ENCODE data around the gene DHRSX. TPM values are rescaled to one million over a fixed set of nuclear protein-coding genes. Genes with fewer than 3 reads are reported as not detected.

The DHRSX gene
- total and polyA plus RNA-seq, 2 of the 13 experiments (the other 11 are each of a cell fraction or from before 2014, with no cell fraction given), result 15.5 to 24.3 TPM

DNA sequence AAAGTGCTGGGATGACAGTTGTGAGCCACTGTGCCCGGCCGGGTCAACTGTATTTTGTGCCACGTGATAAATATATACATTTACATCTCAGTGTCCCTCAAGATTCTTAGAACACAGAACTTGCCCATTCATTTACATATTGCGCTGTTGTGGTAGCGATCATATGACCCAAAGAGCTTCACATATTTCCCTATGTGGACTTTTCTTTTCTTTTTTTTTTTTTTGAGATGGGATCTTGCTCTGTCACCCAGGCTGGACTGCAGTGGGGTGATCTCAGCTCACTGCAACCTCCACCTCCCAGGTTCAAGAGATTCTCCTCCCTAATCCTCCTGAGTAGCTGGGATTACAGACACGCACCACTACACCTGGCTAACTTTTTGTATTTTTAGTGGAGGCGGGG, 180.7 kb downstream of the DHRSX start:
- H3K79me2 ChIP-seq (ENCODE audit: insufficient read depth, low read length), result no peaks in the 10 kb centered on the region
- in situ Hi-C loops (cut with HindIII; ENCODE audit: extremely low pct_ligation_motif_present, low pct_unique_long_range_greater_than_20kb), result no loop called here
- no peak for DNase-seq (ENCODE audit: low spot score)
- no peaks in the 10 kb centered on the region; a peak in 1 of 5 replicates for H3K36me3 ChIP-seq (replicated peaks in 1 of 2; ENCODE audit: control insufficient read depth in 1 of 2, insufficient read depth in 2 of 2, low read length in 2 of 2)
- ChIA-PET CTCF (ENCODE audit: low intra/inter-chr PET ratio, low total read pairs) (no interaction called here), POLR2A (no interaction called here)
- H3K4me2 ChIP-seq (ENCODE audit: low read depth, low read length), result peak overlapping the region; percentile 86
- H3K4me1 ChIP-seq (ENCODE audit: insufficient read depth, low read length), result peaks cover 63% of the 10 kb centered on the region
- H3K4me3 ChIP-seq (replicated peaks in 1 of 3; ENCODE audit: insufficient read depth in 1 of 3, low read depth in 2 of 3, low read length in 3 of 3), result peak overlapping the region in 1 of 3 experiments; percentile 60; a peak in 2 of 6 replicates
- BruUV-seq (replicated peaks), result no TSS peak
- H4K20me1 ChIP-seq (ENCODE audit: insufficient read depth, low read length), result no peaks in the 10 kb centered on the region
- FAIRE-seq, result no peak
- peak overlapping the region; percentile 92 for H3K27ac ChIP-seq (ENCODE audit: extremely low read length, insufficient read depth, low read length)
- WGBS (ENCODE audit: low lambda C conversion rate), result 97% methylated on average over 6 of the region's 7 CpGs
- ATAC-seq, result no peak
- intact Hi-C loops (cut with micrococcal nuclease; ENCODE audit: unreplicated experiment), result loop anchor here (5.0 kb wide), 1 partner anchor 72 kb away; no protein-coding TSS in a partner anchor
- no peak for TF ChIP-seq FLYWCH1 (CRISPR knock-in tag; IDR thresholded peaks at IDR 0.05)
- TF ChIP-seq FOSL2 (CRISPR knock-in tag; IDR thresholded peaks at IDR 0.05), result no peak
- TF ChIP-seq, protein P1, sequence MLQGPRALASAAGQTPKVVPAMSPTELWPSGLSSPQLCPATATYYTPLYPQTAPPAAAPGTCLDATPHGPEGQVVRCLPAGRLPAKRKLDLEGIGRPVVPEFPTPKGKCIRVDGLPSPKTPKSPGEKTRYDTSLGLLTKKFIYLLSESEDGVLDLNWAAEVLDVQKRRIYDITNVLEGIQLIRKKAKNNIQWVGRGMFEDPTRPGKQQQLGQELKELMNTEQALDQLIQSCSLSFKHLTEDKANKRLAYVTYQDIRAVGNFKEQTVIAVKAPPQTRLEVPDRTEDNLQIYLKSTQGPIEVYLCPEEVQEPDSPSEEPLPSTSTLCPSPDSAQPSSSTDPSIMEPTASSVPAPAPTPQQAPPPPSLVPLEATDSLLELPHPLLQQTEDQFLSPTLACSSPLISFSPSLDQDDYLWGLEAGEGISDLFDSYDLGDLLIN (CRISPR knock-in tag; IDR thresholded peaks at IDR 0.05; ENCODE audit: borderline replicate concordance), result no peak
- no peak for TF ChIP-seq PITX1 (CRISPR knock-in tag; IDR thresholded peaks at IDR 0.05)
- TF ChIP-seq, protein P2, sequence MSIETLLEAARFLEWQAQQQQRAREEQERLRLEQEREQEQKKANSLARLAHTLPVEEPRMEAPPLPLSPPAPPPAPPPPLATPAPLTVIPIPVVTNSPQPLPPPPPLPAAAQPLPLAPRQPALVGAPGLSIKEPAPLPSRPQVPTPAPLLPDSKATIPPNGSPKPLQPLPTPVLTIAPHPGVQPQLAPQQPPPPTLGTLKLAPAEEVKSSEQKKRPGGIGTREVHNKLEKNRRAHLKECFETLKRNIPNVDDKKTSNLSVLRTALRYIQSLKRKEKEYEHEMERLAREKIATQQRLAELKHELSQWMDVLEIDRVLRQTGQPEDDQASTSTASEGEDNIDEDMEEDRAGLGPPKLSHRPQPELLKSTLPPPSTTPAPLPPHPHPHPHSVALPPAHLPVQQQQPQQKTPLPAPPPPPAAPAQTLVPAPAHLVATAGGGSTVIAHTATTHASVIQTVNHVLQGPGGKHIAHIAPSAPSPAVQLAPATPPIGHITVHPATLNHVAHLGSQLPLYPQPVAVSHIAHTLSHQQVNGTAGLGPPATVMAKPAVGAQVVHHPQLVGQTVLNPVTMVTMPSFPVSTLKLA (IDR thresholded peaks at IDR 0.05), result no peak
- no peak for TF ChIP-seq PAF1 (CRISPR knock-in tag; IDR thresholded peaks at IDR 0.05)
- TF ChIP-seq ZNF333 (CRISPR knock-in tag; IDR thresholded peaks at IDR 0.05; ENCODE audit: borderline replicate concordance), result no peak
- no peak for TF ChIP-seq ZNF576 (CRISPR knock-in tag; IDR thresholded peaks at IDR 0.05)
- H3K27me3 ChIP-seq (ENCODE audit: control insufficient read depth in 1 of 2, insufficient read depth in 2 of 2, low read length in 2 of 2), result no peaks in the 10 kb centered on the region; a peak in 1 of 5 replicates
- no peaks in the 10 kb centered on the region for H3K9me3 ChIP-seq (ENCODE audit: low read length)
- H3K9ac ChIP-seq (ENCODE audit: insufficient read depth, low read depth, low read length), result peak overlapping the region; percentile 68
- H2AFZ ChIP-seq (ENCODE audit: low read length), result no peak overlapping the region

All from HepG2 (cell line).